Measurements from ENCODE around the gene ELOA. TPM values are rescaled to one million over a fixed set of nuclear protein-coding genes. Genes with fewer than 3 reads are reported as not detected.
A peak's percentile ranks its signal among the peaks of the same experiment; 100 is the strongest.

Gene ELOA
- total and polyA plus RNA-seq, 2 of the 13 experiments (the other 11 are each of a cell fraction or from before 2014, with no cell fraction given) = 14.2 to 28.5 TPM

DNA sequence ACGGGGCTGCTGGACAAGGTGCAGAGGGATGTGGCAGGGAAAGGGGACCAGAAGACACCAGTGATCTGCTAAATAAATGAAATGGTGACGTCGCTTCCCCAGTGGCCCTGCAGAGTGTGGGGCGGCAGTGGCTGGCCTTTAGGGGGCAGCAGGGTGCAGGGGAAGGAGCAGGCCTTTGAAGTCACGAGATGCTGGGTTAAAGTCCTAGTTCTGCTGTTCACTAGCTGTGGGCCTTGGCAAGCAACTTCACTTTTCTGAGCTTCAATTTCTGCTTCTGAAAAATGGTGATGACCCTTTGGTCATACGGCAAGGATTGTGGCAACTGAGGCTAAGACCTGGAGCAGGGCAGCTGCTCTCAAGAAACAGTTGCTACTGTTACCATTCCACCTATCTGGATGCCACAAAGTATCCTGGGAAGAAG, 66.5 kb downstream of the ELOA start (continued):
- TF ChIP-seq, protein P1, sequence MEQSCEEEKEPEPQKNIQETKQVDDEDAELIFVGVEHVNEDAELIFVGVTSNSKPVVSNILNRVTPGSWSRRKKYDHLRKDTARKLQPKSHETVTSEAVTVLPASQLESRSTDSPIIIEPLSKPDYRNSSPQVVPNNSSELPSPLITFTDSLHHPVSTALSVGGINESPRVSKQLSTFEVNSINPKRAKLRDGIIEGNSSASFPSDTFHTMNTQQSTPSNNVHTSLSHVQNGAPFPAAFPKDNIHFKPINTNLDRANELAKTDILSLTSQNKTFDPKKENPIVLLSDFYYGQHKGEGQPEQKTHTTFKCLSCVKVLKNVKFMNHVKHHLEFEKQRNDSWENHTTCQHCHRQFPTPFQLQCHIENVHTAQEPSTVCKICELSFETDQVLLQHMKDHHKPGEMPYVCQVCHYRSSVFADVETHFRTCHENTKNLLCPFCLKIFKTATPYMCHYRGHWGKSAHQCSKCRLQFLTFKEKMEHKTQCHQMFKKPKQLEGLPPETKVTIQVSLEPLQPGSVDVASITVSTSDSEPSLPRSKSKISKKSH (CRISPR knock-in tag; IDR thresholded peaks at IDR 0.05; ENCODE audit: borderline replicate concordance) = no peak; the same call in 1 of the 2 replicates
- 0 out of 2 replicates have a peak, but pooled peaks have one; percentile 38 for TF ChIP-seq ZNF891 (CRISPR knock-in tag; IDR thresholded peaks at IDR 0.05)
- no peak for TF ChIP-seq ZNF597 (CRISPR knock-in tag; IDR thresholded peaks at IDR 0.05)
- no peak for TF ChIP-seq NFE2 (CRISPR knock-in tag; IDR thresholded peaks at IDR 0.05)
- TF ChIP-seq TEAD3 (CRISPR knock-in tag; optimal IDR thresholded peaks at IDR 0.05; ENCODE audit: borderline replicate concordance) = peak; percentile 27
- TF ChIP-seq, protein P2, sequence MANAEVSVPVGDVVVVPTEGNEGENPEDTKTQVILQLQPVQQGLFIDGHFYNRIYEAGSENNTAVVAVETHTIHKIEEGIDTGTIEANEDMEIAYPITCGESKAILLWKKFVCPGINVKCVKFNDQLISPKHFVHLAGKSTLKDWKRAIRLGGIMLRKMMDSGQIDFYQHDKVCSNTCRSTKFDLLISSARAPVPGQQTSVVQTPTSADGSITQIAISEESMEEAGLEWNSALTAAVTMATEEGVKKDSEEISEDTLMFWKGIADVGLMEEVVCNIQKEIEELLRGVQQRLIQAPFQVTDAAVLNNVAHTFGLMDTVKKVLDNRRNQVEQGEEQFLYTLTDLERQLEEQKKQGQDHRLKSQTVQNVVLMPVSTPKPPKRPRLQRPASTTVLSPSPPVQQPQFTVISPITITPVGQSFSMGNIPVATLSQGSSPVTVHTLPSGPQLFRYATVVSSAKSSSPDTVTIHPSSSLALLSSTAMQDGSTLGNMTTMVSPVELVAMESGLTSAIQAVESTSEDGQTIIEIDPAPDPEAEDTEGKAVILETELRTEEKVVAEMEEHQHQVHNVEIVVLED (CRISPR knock-in tag; IDR thresholded peaks at IDR 0.05; ENCODE audit: borderline replicate concordance) = no peak
- TF ChIP-seq SMC3 (IDR thresholded peaks at IDR 0.05; ENCODE audit: low read length) = peak; percentile 51
- TF ChIP-seq, protein P3, sequence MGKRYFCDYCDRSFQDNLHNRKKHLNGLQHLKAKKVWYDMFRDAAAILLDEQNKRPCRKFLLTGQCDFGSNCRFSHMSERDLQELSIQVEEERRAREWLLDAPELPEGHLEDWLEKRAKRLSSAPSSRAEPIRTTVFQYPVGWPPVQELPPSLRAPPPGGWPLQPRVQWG (CRISPR knock-in tag; IDR thresholded peaks at IDR 0.05; ENCODE audit: borderline replicate concordance, low read depth) = no peak
- TF ChIP-seq ZBTB46 (CRISPR knock-in tag; IDR thresholded peaks at IDR 0.05; ENCODE audit: borderline replicate concordance) = no peak
- no peak for TF ChIP-seq ZNF766 (CRISPR knock-in tag; IDR thresholded peaks at IDR 0.05; ENCODE audit: borderline replicate concordance)
- no peak for TF ChIP-seq ZBTB49 (CRISPR knock-in tag; IDR thresholded peaks at IDR 0.05; ENCODE audit: borderline replicate concordance)
- no peak for TF ChIP-seq ISL2 (CRISPR knock-in tag; IDR thresholded peaks at IDR 0.05)
- TF ChIP-seq SOX5 (CRISPR knock-in tag; IDR thresholded peaks at IDR 0.05; ENCODE audit: borderline replicate concordance) = peak; percentile 42; the same call in 1 of the 2 replicates
- TF ChIP-seq CREB3 (CRISPR knock-in tag; IDR thresholded peaks at IDR 0.05) = no peak
- TF ChIP-seq ZNF10 (CRISPR knock-in tag; IDR thresholded peaks at IDR 0.05; ENCODE audit: borderline replicate concordance, low read depth) = no peak
- no peak for TF ChIP-seq ZSCAN21 (CRISPR knock-in tag; IDR thresholded peaks at IDR 0.05; ENCODE audit: borderline replicate concordance)
- no peak for TF ChIP-seq REXO4 (CRISPR knock-in tag; IDR thresholded peaks at IDR 0.05; ENCODE audit: borderline replicate concordance)
- no peak for TF ChIP-seq ZNF709 (CRISPR knock-in tag; IDR thresholded peaks at IDR 0.05)
- no peak for TF ChIP-seq TAF15 (IDR thresholded peaks at IDR 0.05; ENCODE audit: low read depth, low read length, poor library complexity, severe bottlenecking)
- peak; percentile 51; the same call in 1 of the 2 replicates for TF ChIP-seq ZFX (CRISPR knock-in tag; IDR thresholded peaks at IDR 0.05; ENCODE audit: low read depth)
